HG02885 (cell line): Measurements from ENCODE around the gene MAPRE2.
"Not testable (repeated sequence)": the region's sequence is repeated elsewhere in the genome, so short reads cannot be mapped to it uniquely, and the experiment has no call there.

ENCODE experiments used
- ATAC-seq: cut with Tn5 transposase; IDR thresholded peaks from one replicate; pipeline ENCODE4 v1.9.1; 2021; ENCODE audit warnings: mild to moderate bottlenecking; ENCODE audit not compliant: unreplicated experiment, poor library complexity

Gene MAPRE2

DNA sequence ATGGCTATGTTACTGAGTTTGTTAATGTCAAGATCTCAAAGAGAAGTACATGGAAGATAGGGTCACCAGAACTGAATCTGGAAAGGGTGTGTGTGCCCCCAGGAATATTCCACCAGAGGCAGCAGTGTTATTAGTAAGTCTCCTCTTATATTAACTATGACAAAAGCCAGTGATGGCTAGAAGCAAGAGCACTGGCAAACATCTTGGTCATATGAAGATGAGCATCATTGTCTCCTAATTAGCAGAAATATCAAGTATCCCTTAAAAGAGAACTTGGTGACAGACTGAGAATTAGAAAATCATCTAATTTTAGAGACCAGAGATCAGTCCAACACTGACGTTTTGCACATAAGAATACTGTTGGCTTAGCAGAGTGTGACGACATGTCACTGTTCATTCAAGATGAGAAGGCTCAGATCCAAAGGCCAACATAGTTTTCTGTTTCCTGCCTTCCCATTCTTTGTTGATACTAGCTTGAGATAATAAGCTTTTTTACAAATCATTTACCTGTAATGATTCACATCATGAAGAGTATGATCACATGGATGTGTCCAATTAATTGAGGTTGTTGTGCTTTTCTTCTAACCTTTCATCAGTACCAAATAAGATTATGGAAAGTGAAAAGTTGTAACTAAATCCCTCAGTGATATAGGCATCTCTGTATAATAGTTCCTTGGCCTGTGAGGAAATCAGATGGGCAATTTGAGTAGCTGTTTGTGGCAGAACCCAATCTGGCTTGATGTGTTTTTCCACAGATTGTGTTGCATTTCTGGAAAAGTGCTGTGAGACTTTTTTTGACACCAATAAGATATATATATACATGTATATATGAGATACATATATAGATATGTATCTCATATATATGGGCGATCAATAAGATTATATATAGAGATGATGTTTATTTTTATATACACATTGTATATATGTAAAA is 44.5 kb downstream of the MAPRE2 start:
- ATAC-seq = no peak

DNA sequence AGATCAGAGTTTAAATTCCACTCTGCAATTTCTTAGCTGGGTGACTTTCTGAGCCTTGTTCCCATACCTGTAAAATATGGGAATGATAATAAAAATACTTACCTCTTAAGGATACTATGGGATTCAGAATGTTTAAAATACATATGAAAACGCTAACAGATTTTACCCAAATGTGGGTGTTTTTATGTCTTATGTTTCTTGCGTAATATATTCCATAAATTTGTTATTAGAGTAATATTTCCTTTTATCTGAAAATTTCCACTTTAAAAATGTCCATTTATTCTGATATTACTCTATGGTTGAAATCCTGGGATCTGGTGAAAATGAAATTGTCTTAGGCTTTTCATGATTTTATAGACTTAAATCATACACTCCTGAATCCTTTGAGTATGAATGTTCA is 45.5 kb downstream of the MAPRE2 start:
- ATAC-seq = no peak

DNA sequence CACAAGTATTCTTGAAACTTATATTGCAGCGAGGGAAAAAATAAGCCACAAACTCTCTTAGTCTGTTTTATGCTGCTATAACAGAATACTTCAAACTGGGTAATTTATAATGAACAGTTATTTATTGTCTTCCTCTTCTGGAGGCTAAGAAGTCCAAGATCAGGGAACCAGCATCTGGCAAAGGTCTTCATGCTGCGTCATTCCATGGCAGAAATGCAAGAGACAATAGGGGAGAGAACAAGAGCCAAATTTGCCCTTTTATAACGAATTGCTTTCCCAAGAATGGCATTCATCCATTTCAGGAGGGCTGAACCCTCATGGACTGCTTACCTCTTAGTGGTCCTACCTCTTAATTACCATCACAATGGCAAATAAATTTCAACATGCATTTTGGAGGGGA is 46.5 kb downstream of the MAPRE2 start:
- no peak for ATAC-seq

DNA sequence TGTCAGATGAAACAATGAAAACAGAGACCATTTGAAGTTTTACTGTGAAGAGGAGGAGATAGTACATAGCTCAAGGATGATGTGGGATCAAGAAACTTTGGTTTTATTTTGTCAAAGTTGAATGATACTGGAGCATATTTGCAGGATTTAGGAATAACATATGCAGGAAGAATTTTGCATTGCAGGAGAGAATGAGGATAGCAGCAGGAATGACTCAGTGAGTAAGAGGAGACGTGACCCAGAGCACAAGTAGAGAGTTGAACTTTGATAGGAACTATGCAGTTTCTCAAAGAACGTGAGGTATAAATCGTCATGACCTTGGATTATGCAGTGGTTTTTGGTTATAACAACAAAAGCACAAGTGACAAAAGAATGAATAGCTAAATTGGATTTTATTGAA is 47.7 kb downstream of the MAPRE2 start:
- no peak for ATAC-seq

DNA sequence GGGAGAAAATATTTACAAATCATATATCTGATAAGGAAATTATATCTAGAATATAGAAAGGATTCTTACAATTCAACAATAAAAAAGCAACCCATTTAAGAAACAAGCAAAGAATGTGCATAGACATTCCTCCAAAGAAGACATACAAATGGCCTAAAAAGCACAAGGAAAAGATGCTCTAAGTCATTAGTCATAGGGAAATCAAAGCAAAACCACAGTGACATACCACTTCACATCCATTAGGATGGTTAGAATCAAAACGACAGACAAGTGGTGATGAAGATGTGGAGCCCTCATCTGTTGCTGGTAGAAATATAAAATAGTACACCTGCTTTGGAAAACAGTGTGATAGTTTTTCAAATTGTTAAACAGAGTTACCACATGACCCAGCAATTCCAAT is 48.2 kb downstream of the MAPRE2 start:
- no peak for ATAC-seq

DNA sequence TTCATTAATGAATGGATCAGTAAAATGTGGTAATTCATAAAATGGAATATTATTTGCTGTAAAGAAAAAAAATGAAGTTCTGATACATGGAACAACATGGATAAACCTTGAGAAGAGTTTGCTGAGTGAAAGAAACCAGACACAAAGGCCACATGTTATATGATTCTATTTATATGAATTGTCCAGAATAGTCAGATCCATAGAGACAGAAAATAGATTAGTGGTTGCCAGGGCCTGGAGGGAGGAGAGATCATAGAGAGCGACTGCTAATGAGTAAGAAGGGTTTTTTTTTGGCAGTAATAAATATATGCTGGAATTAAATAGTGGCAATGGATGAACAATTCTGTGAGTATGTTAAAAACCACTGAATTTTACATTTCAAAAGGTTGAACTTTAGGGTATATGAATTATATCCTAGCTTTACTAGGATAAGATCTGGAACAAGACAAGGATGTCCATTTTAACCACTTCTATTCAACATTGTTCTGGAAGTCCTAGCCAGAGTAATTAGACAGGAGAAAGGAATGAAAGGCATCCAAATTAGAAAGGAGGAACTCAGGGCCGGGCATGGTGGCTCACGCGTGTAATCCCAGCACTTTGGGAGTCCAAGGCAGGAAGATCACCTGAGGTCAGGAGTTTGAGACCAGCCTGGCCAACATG is 48.8 kb downstream of the MAPRE2 start:
- no peak for ATAC-seq

DNA sequence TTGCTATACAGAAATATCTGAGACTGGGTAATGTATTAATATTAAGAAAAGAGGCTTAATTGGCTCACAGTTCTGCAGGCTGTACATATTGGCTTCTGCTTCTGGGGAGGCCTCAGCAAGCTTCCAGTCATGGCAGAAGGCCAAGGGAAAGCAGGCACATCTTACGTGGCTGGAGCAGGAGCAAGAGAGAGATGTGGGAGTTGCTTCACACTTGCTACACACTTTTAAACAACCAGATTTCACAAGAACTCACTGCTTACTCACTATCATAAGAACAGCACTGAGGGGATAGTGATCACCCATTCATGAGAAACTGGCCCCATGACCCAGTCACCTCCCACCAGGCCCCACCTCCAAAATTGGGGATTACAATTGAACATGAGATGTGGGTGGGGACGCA is 50.6 kb downstream of the MAPRE2 start:
- no peak for ATAC-seq

DNA sequence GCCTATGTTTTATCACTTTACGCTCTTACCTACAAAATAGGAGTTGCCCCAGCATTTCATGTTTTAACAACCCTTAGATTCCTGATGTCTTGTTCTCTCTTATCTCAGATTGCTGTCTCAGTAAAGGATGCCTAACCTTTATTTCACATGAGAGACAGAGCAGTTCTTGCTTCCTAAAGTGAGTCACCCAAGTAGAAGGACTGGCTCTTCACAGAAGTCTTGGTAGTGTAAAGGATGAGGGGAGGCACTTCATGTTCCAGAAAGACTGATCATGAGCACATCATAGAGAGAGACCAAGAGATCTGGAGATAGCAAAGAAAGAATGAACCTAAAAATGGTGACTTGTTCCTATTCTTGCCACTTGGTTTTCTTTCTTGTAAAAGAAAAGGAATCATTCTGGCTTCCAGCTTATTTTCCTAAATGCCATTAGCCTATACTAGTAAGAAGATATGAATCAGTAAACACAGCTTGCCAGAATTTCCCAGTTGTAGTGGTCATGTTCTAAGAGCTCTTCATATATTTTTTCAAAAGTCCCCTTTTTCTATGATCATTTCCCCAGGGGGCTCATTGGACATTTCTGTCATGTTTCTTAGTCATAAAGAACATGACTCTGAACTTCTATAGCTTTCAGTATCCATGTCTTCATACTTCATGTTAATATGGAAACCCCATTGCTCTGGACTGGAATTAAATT is 54.9 kb downstream of the MAPRE2 start:
- peak; percentile 76 for ATAC-seq

DNA sequence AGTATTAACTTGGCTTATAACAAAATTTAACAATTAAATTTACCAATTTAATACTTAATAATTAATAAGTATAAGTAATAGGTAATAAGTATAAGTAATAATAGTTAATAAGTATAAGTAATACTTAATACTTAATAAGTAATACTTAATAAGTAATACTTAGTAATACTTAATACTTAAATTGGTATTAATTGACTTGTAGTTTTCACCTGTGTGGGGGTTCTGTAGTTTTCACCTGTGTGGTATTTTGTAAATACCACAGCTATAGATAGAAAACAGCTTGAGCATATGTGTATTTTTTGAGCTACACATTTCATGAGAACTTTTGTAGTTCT is 55.4 kb downstream of the MAPRE2 start:
- no peak for ATAC-seq

DNA sequence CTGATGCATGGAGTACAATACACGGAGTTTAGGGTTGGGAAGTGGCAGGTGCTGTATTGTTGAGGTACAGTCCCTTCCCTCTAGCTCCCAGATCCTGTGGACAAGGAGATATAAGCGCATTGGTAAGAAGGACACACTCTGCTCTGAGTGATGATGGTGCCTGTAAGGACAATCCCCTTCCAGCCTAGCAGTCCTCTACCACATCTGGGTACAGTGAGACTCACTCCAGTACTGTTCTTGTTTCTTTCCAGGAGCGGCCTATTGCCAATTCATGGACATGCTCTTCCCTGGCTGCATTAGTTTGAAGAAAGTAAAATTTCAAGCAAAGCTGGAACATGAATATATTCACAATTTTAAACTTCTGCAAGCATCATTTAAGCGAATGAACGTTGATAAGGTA is 56.0 kb downstream of the MAPRE2 start:
- no peak for ATAC-seq

DNA sequence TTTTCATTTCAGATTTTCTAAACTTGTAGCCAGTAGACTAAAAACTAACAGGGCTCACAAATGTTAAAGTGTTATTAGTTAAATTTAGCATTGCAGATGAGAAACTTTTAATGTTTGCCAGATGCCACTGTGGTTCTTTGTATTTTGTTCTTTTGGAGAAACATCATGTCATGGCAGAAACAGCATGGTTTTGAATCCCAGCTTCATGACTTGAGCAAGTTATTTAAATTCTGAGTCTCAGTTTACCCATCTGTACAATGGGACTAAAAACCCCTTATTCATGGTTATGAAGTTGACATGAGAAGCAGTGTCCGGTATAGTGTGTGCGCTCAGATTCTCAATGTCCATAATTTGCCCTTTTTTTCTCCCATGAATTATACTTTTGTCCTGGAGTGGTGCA is 56.5 kb downstream of the MAPRE2 start:
- no peak for ATAC-seq

DNA sequence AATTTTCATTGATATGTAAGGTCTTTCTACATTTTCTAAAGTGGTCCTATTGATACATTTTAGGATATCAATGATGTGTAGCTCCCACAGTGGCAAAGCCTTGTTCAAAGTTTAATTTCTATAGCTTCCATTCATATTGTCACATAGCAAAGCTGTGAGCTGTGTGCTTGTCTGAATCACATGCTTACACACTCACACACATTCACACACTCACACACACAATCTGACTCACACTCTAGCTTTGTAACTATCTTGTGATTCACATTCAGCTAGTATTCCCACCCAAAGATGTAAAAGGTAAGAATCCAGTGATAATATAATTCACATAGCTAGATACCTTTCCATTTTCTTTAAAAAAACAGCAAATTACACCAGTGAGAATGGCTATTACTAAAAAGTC is 58.7 kb downstream of the MAPRE2 start:
- ATAC-seq = no peak

DNA sequence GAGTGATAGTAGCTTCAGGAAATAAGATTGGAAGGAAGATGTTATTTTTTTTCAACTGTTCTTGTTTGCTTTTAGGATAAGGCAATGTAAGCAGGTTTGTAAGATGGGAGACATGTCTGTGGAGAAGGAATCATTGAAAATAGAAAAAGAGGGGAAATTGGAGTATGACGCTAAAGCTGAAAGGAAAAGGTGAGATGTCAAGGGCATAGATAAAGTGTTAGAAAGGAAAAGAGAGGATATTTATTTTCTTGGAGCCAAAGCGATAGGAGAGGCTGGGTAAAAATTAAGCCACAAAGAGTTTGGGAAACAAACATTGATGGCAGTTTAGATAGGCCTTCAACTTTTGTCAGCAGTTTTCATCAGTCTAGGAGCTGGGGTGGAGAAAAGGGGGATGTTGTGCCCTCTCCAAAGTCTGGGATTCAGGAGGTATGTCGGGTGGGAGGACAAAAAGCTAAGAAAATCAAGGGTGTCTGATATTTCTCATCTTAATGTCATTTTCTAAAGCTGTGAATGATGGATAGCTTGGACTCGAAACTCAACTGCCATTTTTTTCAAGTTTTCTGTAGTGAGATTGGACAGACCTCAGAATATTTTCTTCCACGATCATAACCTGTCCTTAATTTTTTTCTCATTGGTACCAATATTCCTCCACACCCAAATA is 63.3 kb downstream of the MAPRE2 start:
- ATAC-seq = no peak

DNA sequence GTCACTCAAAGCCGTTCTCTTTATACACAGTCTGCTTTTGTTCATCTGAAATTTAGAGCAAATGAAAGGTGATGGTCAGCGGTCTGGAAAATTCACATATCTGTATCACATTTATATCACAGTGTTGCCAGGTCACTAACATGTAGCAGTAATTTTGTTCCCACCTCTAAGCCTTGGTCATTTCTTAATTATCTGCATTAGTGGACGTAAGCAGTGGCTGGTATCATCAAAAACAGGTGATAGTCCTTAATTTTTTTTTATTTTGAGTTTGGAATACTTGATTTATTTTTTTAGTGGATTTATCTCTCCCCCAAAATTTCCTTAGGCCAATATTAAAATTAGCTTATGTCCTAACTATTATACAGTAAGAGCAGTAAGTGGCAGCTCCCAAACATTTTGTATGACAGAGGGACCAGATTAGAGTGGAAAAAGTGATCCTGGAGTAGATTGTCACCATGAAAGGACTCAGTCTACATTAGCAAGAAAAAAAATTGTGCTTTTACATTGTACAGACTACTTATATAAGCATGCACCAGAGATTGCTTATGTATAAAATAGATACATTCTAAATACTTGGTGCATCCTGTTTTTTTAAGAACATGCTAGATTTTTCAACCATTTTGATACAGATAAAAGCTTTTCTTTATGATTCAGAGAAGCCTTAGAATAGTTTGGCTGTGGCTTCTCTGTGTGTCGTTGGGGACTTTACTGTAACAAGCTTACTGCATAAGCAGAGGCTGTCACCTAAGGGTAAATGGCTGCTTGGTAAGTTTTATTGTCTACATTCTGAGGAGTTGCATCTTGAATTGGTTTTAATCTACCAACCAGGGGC is 65.0 kb downstream of the MAPRE2 start:
- ATAC-seq = no peak

DNA sequence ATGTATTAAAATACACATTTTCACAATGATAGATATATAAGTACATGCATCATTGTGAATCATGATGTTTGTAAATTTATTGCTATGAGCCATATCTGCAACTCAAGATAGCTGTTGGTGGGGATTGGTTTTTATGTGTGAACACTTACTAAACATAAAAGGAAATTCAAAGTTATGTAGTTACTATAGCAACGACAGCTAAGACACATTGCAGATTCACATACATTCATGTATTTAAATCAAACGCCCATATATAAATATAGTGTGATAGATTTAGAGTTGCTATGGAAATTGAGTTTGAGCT is 65.6 kb downstream of the MAPRE2 start:
- no peak for ATAC-seq

DNA sequence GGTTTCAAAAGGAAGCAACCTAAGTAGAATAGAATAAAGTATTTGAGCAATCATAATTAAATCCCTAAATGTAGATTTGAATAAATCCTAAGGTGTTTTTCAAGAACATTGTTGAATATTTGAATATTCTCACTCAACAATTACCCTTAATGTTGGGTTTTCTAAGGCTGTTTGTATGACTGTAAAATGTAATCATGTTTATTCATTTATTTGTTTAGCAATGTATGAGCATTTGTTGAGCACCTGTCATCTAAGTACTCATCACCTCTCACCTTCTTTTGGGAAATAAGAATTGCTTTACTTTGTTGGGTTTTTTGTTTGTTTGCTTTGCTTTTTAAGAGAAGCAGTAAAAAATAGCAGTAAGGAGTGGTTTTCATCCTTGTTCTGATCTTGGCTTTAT is 66.0 kb downstream of the MAPRE2 start:
- ATAC-seq = no peak

DNA sequence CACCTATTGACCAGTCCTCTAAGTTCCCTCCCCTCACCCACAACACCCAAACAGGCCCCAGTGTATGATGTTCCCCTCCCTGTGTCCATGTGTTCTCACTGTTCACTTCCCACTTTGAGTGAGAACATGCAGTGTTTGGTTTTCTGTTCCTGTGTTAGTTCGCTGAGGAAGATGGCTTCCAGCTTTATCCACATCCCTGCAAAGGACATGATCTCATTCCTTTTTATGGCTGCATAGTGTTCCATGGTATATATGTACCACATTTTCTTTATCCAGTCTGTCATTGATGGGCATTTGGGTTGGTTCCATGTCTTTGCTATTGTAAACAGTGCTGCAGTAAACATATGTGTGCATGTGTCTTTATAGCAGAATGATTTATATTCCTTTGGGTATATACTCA is 66.9 kb downstream of the MAPRE2 start:
- not testable (repeated sequence) for ATAC-seq

DNA sequence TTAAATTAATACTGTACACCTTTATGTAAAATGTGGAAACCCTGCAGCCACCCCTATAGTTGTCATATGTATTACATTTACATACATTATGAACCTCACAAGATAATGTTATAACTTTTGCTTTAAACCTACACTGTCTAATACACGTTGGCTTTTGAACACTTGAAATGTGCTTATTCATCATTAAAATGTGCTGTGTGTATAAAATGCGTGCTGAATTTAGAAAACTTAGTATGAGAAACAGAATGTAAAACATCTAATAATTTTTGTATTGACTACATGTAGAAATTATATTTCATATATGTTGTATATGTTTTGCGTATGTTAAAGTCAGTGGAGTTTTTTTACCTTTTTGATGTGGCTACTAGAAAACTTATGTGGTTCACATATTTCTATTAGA is 68.8 kb downstream of the MAPRE2 start:
- no peak for ATAC-seq

DNA sequence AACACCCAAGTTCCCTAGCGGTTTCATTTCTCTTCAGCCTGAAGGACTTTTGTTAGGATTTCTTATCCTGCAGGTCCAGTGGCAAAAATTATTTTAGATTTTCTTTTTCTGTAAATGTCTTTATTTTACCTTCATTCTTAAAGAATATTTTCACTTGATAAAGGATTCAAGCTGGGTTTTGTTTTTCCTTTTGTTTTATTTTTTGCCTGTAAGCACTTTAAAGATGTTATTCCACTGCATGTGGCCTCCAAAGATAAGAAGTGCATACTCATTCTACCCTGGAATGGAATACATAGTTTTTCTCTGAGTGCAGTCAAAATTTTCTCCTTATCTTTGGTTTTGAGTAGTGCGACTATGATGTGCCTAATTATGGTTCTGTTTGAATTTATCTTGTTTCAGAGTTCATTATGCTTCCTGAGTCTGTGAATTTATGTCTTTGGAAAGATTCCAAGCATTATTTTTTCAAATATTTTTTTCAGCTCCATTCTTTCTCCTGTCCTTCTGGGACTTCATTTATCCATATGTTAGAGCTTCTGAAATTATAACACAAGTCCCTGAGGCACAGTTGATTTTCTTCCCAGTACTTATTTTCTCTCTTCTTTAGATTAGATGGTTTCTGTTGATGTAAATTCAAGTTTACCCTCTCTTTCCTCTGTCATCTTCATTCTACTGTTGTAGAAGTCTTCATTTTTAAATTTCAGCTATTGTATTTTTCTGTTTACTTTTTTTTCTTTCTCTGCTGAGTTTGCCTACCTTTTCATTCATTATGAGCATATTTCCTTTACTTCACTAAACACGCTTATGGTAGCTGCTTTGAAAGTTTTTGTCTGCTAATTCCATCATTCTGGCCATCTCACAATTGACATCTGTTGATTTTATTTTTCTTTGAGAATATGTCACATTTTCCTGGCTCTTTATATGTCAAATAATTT is 69.6 kb downstream of the MAPRE2 start:
- no peak for ATAC-seq
